GM12878 (cell line): Measurements from ENCODE around the gene DPYSL3.

Experiments
- CEBPB ChIP-seq, 2 experiments: fragments of 150-350 bp in 1 of 2; IDR thresholded peaks; 2 replicates each; pipeline ENCODE4 v1.6.1; 2012 to 2014; ENCODE audit warnings: low read depth in 2 of 2, low read length in 2 of 2, borderline replicate concordance in 1 of 2, inconsistent platforms in 1 of 2
- CHD2 ChIP-seq: IDR thresholded peaks from 2 replicates; pipeline ENCODE4 v1.6.1; 2011; ENCODE audit warnings: low read depth, low read length, improper control_type of control experiment, borderline replicate concordance
- CHD4 ChIP-seq: fragments of 200-600 bp; sonication (generic); IDR thresholded peaks from 2 replicates; pipeline ENCODE4 v1.6.1; 2016; ENCODE audit warnings: mild to moderate bottlenecking
- EP300 ChIP-seq, 2 experiments: fragments of 150-350 bp in 1 of 2; IDR thresholded peaks; 2 replicates each; pipeline ENCODE4 v1.6.1; 2011 to 2012; ENCODE audit warnings: low read depth in 2 of 2, low read length in 2 of 2, borderline replicate concordance in 1 of 2, improper control_type of control experiment in 1 of 2, inconsistent platforms in 1 of 2; ENCODE audit not compliant: control insufficient read depth in 1 of 2
- EZH2 ChIP-seq: IDR thresholded peaks from 2 replicates; pipeline ENCODE4 v1.6.1; 2012; ENCODE audit warnings: low read depth, mild to moderate bottlenecking, control low read depth, inconsistent platforms, low read length, borderline replicate concordance; ENCODE audit not compliant: control insufficient read depth
- FOXK2 ChIP-seq: fragments of 450-650 bp; IDR thresholded peaks from 2 replicates; pipeline ENCODE4 v1.6.1; 2017; ENCODE audit warnings: mild to moderate bottlenecking, moderate library complexity
- HDAC2 ChIP-seq: fragments of 200-600 bp; sonication (generic); IDR thresholded peaks from 2 replicates; pipeline ENCODE4 v1.6.1; 2017
- NFIC ChIP-seq: IDR thresholded peaks from 2 replicates; pipeline ENCODE4 v1.6.1; 2012; ENCODE audit warnings: low read depth, mild to moderate bottlenecking, inconsistent platforms, low read length, moderate library complexity
- PML ChIP-seq: IDR thresholded peaks from 2 replicates; pipeline ENCODE4 v1.6.1; 2012; ENCODE audit warnings: low read length, inconsistent platforms
- POLR2A ChIP-seq: IDR thresholded peaks from 2 replicates; pipeline ENCODE4 v1.6.1; 2011; ENCODE audit warnings: low read depth, mild to moderate bottlenecking, low read length
- POLR2AphosphoS5 ChIP-seq: IDR thresholded peaks from 2 replicates; pipeline ENCODE4 v1.6.1; 2011; ENCODE audit warnings: mild to moderate bottlenecking, low read length, inconsistent platforms
- POU2F2 ChIP-seq: IDR thresholded peaks from 3 replicates; pipeline ENCODE4 v1.6.1; 2011; ENCODE audit warnings: low read depth, mild to moderate bottlenecking, low read length, borderline replicate concordance
- TF ChIP-seq, protein P1 (sequence below), 3 experiments: IDR thresholded peaks in 2 of 3; conservative IDR thresholded peaks in 1 of 3; 2 replicates each; pipeline ENCODE4 v1.5.1; 2011; ENCODE audit warnings: low read depth in 3 of 3, low read length in 3 of 3, mild to moderate bottlenecking in 3 of 3, control low read depth in 2 of 3, moderate library complexity in 2 of 3, inconsistent platforms in 1 of 3, mixed read lengths in 1 of 3; ENCODE audit not compliant: control insufficient read depth in 2 of 3, insufficient read depth in 1 of 3; ENCODE audit errors: extremely low read depth in 1 of 3
- TF ChIP-seq, protein P2 (sequence below): IDR thresholded peaks from 2 replicates; pipeline ENCODE4 v1.6.1; 2011; ENCODE audit warnings: borderline replicate concordance, low read depth, mild to moderate bottlenecking, moderate library complexity, mixed read lengths, low read length; ENCODE audit not compliant: insufficient read depth; ENCODE audit errors: extremely low read length

DNA sequence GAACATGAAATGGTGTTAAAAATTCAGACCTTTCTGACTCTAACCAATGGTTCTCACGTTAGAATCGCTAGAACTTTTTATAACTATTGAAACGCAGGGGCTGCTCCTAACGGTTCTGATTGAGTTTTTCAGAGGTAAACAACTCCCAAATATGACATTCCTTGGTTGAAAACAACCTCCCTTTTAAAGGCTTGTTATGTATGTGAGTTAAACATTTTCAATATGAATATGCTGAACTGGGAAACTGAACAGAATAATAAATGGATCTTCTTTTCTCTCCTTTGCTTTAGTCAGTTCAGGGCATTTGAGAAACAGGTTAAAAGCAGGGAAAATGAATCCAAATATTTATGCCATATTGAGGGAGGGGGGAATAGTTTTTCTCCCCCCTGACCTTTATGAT, 13.2 kb upstream of the DPYSL3 start:
- TF ChIP-seq POLR2AphosphoS5: no peak
- no peak for TF ChIP-seq EP300 (IDR thresholded peaks at IDR 0.05; ENCODE audit: borderline replicate concordance in 1 of 2, control insufficient read depth in 1 of 2, low read depth in 2 of 2, low read length in 2 of 2)
- TF ChIP-seq, protein P1, sequence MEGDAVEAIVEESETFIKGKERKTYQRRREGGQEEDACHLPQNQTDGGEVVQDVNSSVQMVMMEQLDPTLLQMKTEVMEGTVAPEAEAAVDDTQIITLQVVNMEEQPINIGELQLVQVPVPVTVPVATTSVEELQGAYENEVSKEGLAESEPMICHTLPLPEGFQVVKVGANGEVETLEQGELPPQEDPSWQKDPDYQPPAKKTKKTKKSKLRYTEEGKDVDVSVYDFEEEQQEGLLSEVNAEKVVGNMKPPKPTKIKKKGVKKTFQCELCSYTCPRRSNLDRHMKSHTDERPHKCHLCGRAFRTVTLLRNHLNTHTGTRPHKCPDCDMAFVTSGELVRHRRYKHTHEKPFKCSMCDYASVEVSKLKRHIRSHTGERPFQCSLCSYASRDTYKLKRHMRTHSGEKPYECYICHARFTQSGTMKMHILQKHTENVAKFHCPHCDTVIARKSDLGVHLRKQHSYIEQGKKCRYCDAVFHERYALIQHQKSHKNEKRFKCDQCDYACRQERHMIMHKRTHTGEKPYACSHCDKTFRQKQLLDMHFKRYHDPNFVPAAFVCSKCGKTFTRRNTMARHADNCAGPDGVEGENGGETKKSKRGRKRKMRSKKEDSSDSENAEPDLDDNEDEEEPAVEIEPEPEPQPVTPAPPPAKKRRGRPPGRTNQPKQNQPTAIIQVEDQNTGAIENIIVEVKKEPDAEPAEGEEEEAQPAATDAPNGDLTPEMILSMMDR (IDR thresholded peaks at IDR 0.05 in 2 of 3, conservative IDR thresholded peaks at IDR 0.05 in 1 of 3; ENCODE audit: control insufficient read depth in 2 of 3, extremely low read depth in 1 of 3, insufficient read depth in 1 of 3, low read depth in 3 of 3, low read length in 3 of 3): no peak
- no peak for TF ChIP-seq CHD4
- TF ChIP-seq, protein P2, sequence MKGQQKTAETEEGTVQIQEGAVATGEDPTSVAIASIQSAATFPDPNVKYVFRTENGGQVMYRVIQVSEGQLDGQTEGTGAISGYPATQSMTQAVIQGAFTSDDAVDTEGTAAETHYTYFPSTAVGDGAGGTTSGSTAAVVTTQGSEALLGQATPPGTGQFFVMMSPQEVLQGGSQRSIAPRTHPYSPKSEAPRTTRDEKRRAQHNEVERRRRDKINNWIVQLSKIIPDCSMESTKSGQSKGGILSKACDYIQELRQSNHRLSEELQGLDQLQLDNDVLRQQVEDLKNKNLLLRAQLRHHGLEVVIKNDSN: no peak
- no peak for TF ChIP-seq EZH2
- no peak for TF ChIP-seq PML
- TF ChIP-seq HDAC2: no peak
- no peak for TF ChIP-seq FOXK2
- TF ChIP-seq CEBPB (IDR thresholded peaks at IDR 0.05; ENCODE audit: borderline replicate concordance in 1 of 2, low read depth in 2 of 2, low read length in 2 of 2): no peak
- no peak for TF ChIP-seq POLR2A
- no peak for TF ChIP-seq POU2F2
- TF ChIP-seq CHD2: no peak
- TF ChIP-seq NFIC: no peak
